Caki2 (cell line): ENCODE data around the gene FBXW10. TPM values are rescaled to one million over a fixed set of nuclear protein-coding genes. Genes with fewer than 3 reads are reported as not detected.
"Not testable (repeated sequence)": the region's sequence is repeated elsewhere in the genome, so short reads cannot be mapped to it uniquely, and the experiment has no call there.

ENCODE experiments used
- DNase-seq: peaks from one replicate; pipeline ENCODE4 v3.0.0-alpha.2; 2015; ENCODE audit warnings: low read depth
- in situ Hi-C: cut with HindIII; loops from 2 replicates; pipeline ENCODE4 v1.10.0; 2016; ENCODE audit warnings: low sequenced_read_pairs, low pct_unique_long_range_greater_than_20kb, mixed read lengths
- total RNA-seq: library from RNA; depleted of rRNA; stranded (reverse); fragments of >200 nt; shearing (Covaris generic); gene quantifications from 2 replicates; pipeline ENCODE4 v1.2.3, GENCODE V29; 2014; ENCODE audit warnings: low replicate concordance; rRNA removed

FBXW10 gene
- total RNA-seq, 1 experiment from 2014 or later = 0.14 TPM

DNA sequence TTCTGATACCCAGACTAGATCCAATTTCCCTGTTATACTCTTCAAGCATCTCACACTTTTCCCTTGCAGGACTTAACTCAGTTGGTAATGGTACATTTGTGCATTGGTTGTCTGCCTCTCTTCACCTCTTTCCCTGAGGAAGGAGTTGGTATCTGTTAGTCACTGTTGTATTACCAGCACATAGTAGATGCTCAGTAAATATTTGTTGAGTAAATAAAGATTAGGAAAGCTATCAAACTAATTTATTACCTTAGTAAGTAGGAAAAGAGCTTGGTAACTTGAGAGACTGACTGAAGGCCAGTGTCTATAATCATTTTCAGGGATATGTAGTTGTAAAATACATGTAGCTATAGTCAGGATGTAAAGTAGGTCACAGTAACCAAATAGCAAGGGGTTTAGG is 53.0 kb downstream of the FBXW10 start:
- in situ Hi-C loops, DNase-seq: not testable (repeated sequence)

DNA sequence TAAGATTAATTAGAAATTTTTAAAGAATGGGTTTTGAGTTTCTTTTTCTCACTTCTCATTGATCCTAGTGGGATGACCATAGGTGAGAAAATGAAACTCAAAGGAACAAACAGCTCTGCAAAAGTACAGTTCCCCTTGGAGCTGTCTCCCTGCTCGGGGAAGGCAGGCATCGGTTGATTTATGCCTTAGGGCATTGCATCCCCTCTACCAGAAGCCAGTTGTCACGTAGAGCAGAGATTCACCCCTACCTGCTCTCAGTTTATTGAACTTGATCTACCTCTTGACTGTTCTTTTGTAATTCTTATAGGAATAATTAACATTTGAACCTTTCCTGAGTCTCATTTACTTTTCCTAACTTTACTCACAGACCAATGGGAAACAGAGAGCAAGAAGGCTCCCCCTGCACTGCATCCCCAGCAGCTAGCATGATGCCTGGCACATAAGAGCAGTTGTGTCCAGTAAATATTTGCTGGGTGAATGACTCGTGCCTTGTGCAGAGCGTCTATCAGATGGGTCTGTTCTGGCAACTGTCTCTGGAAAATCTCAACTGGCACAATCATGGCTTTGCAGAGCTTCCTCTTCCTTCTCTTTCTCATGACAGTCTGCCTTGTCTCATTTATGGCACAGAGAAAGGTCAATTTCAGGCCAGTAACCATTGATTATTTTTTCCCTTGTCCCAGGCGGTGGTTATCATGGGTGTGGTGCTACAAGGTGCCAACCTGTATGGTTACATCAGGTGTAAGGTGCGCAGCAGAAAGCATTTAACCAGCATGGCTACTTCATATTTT is 59.8 kb downstream of the FBXW10 start:
- in situ Hi-C loops, DNase-seq: not testable (repeated sequence)

DNA sequence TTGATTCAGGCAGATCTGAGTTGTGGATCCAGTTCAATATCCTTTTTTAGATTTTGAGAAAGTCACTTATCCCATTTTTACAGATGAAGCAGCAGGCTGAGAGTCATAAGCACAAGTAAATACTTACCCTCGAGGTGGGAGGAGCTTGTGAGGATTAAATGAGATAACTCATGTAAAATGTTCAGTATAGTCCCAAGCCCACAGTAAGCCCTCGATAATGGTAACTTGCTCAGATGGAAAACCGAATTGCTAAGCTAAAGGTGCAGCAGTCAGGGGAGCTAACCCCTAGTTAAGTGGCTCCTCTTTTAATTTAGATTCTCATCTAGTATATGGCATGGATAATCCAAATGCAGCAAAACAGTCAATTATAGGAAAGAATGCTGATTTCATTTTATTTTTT is 72.1 kb downstream of the FBXW10 start:
- DNase-seq, in situ Hi-C loops: not testable (repeated sequence)

DNA sequence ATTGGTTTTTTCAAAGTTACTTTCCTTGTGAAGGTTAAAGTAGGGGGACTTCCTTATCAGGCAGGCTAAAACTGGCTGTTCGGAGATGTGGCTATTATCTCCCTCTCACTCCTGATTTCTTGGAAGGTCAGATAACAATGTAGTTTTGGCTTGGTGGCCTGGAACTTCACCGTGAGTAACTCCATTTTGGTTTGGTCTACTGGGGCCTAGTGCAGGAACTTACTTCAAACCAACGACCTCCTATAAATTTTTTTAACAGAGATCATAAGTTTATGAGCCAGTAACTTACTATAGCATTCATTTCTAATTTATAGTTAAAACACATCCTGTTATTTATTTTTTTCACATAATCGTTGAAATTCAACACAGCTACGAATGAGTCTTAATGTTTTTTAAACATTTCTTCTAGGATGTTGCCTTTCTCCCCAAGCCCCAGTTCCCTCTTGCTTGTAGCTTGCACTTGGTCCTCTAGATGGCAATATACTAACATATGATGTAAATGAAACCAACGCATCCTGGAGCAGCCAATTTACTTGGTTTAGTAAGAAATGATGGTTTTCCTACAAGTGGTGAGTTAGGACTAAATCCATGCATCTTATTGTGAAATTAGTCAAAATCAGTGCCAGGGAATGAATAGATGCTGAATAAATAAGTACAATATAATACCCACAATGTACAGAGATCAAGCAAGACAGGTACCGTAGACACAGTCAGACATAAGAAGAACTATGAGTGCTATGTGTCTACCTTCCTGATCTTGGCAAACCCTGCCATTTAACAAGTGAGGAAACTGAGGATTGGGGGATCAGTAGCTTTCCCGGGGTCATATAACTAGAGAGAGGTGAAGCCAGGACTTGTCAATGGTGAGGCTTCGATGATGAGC is 72.9 kb downstream of the FBXW10 start:
- peak; percentile 45 for DNase-seq
- in situ Hi-C loops = not testable (repeated sequence)

DNA sequence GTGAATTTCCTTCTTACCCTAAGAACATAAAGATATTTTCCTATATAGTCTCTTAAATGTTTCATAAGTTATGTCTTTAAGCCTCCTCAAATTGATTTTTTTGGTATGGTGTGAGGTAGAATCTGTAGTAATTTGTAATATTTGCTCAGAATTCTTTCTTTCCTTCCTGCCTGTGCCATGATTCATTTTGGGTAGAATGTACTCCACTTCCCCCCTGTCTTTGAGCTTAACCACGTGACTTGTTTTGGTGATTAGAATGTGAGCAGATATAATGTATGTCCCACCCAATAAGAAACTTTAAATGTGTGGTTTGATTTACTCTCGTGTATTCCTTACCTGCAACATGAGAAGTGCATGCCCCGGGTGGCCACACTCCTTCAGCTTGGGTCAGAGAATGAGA is 77.6 kb downstream of the FBXW10 start:
- in situ Hi-C loops, DNase-seq: not testable (repeated sequence)

DNA sequence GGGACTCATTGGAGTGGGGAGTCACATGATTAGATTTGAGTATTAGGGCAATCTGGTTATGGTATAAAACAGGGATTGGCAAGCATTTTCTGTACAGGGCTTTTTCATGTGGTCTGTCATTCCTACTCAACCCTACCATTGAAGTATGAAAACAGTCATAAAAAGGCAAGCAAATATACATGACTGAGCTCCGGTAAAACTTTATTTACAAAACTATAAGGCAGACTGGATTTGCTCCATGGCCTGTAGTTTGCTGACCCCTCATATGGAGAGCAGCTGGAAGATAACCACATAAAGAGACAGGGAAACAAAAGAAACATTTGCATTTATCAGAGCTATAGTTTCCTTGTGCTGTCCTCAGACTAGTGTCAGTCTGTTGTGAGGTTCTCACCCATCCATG is 83.8 kb downstream of the FBXW10 start:
- DNase-seq, in situ Hi-C loops: not testable (repeated sequence)

Other genes with a start within 250 kb of the FBXW10 start
- gene TBC1D28, start 99.7 kb upstream of the FBXW10 start, total RNA-seq = not detected in 2 replicates
- 0.10 TPM in 1 of 2 replicates, not detected in the other for gene FOXO3B, start 61.7 kb upstream of the FBXW10 start, total RNA-seq
- 56.8 and 69.6 TPM in 2 replicates for gene TVP23B, start 37.1 kb downstream of the FBXW10 start, total RNA-seq
- 52.2 and 67.5 TPM in 2 replicates for gene PRPSAP2, start 114.1 kb downstream of the FBXW10 start, total RNA-seq
- not detected in 2 replicates for gene SLC5A10, start 208.1 kb downstream of the FBXW10 start, total RNA-seq